HUES64 (cell line): Measurements from ENCODE around the gene SVOP.

Experiments used
- H3K27ac ChIP-seq: 2 replicates; pipeline ENCODE4 v1.7.0; 2013; ENCODE audit warnings: low read depth, low read length, inconsistent platforms
- H3K27me3 ChIP-seq: 2 replicates; pipeline ENCODE4 v1.6.1; 2013; ENCODE audit warnings: mild to moderate bottlenecking, low read length; ENCODE audit not compliant: insufficient read depth
- H3K36me3 ChIP-seq: 2 replicates; pipeline ENCODE4 v1.6.1; 2013; ENCODE audit warnings: mild to moderate bottlenecking, low read length; ENCODE audit not compliant: insufficient read depth
- H3K4me1 ChIP-seq: 2 replicates; pipeline ENCODE4 v1.6.1; 2013; ENCODE audit warnings: mild to moderate bottlenecking, low read length, moderate library complexity; ENCODE audit not compliant: insufficient read depth
- H3K4me3 ChIP-seq: 2 replicates; pipeline ENCODE4 v1.5.1; 2013; ENCODE audit warnings: mild to moderate bottlenecking, low read length, moderate library complexity
- H3K9ac ChIP-seq: 2 replicates; pipeline ENCODE4 v1.6.1; 2013; ENCODE audit warnings: mild to moderate bottlenecking, low read depth, low read length
- H3K9me3 ChIP-seq: 2 replicates; pipeline ENCODE4 v1.6.1; 2013; ENCODE audit warnings: low read depth, low read length; ENCODE audit not compliant: insufficient read depth
- WGBS: fragments of 150-250, 120-280 bp; methylation state at CpG from one replicate; pipeline ENCODE4 v1.1.7; 2013; ENCODE audit warnings: missing lambda C conversion rate; 5-methylcytosine and 5-hydroxymethylcytosine counted together

SVOP gene

DNA sequence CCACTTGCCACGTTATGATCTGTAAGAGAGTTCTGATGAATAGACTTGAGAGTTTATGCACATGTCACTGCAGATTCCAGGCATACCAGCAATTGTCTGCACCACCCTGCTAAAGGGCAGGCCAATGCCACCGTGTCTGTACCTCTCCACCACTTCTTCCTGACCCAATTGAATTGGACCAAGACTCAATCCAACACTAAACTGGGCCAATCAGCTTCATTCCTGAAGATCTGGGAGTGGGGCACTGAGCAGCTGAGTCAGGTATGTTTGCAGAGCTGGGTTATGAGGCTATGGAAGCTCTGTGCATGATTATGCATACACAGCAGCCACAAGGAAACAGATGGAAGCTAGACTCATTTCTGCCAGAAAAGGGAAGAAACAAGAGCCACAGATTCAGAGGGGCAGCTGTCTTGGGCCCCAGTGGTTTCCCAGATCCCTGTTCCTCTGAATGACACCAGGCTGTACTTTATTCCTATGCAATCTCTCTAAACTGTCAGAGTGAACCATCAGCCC is 113.0 kb downstream of the SVOP start:
- H3K27me3 ChIP-seq: no peaks in the 10 kb centered on the region
- no peak overlapping the region for H3K27ac ChIP-seq
- H3K9ac ChIP-seq: no peak overlapping the region
- no peaks in the 10 kb centered on the region for H3K36me3 ChIP-seq
- H3K4me1 ChIP-seq: no peaks in the 10 kb centered on the region
- WGBS: 51% methylated on average over 2 of the region's 2 CpGs
- H3K4me3 ChIP-seq: no peak overlapping the region
- no peaks in the 10 kb centered on the region for H3K9me3 ChIP-seq

DNA sequence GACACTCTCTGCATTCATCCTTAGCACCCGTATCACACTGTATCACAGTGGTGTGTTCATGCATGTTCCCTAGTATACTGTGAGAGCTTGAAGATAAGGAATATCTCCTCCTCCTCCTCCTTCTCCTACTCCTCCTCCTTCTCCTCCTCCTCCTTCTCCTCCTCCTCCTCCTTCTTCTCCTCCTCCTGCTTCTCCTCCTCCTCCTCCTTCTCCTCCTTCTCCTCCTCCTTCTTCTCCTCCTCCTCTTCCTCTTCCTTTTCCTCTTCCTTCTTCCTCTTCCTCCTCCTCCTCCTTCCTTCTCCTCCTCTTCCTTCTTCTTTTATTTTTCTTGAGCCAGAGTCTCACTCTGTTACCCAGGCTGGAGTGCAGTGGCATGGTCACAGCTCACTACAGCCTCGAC is 113.9 kb downstream of the SVOP start:
- no peaks in the 10 kb centered on the region for H3K4me1 ChIP-seq
- WGBS: 97% methylated on average over 1 of the region's 2 CpGs
- H3K4me3 ChIP-seq: no peak overlapping the region
- no peak overlapping the region for H3K9ac ChIP-seq
- H3K27me3 ChIP-seq: no peaks in the 10 kb centered on the region
- H3K9me3 ChIP-seq: no peaks in the 10 kb centered on the region
- no peak overlapping the region for H3K27ac ChIP-seq
- no peaks in the 10 kb centered on the region for H3K36me3 ChIP-seq

DNA sequence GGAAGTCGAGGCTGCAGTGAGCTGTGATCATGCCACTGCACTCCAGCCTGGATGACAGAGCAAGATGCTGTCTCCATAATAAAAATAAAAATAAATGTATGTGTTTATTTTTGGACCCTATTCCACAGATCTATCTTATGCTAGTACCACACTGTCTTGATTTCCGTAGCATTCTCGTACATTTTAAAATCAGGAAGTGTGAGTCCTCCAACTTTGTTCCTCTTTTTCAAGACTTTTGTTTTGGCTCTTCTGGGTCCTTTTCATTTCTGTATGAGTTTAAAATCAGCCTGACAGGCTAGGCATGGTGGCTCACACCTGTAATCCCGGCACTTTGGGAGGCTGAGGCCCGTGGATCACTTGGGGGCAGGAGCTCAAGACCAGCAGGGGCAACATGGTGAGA is 115.1 kb downstream of the SVOP start:
- Histone ChIP-seq H3K27me3 (no peaks in the 10 kb centered on the region), H3K4me3 (no peak overlapping the region), H3K27ac (no peak overlapping the region), H3K9ac (no peak overlapping the region), H3K4me1 (no peaks in the 10 kb centered on the region), H3K36me3 (no peaks in the 10 kb centered on the region), H3K9me3 (no peaks in the 10 kb centered on the region)
- 96% methylated on average over 5 of the region's 5 CpGs for WGBS

DNA sequence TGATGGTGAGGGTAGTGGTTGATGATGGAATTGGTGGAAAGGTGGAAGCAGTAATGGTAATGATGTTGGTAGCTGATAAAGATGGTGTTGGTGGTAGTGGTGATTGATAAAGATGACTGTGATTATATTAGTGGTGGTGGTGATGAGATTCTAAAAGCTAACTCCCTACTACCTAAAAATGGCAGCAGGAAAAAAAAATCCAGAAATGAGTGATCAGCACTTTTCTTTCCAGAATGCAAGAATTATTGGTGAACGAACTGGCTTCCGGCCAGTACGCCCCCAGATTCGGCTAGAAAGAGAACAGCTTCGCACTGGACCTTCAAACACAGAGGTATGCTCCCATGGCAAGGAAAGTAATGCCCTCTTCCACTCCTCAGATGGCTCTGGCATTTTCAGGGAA is 121.7 kb downstream of the SVOP start:
- 90% methylated on average over 5 of the region's 5 CpGs for WGBS
- Histone ChIP-seq H3K4me3 (no peak overlapping the region), H3K4me1 (no peaks in the 10 kb centered on the region), H3K27me3 (no peaks in the 10 kb centered on the region), H3K9ac (no peak overlapping the region), H3K27ac (no peak overlapping the region), H3K36me3 (no peaks in the 10 kb centered on the region), H3K9me3 (no peaks in the 10 kb centered on the region)

DNA sequence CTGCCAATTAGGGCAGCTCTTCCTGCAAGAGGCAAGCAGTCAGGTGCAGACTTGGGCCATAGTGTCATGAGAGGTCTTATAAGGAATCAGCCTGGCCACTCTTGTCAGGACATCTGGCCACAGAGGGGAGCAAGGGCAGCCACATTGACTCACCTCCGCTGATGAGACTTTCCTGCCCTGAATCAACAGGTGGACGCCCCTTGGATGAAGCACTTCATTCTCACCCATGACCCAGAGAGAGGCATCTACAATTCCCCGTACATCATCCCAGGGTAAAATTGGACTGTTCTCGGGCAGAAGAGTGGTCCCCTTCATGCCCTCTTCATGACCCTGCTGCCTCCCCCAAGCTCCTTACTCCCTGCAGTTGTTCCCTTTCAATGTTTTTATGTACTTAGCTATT is 124.1 kb downstream of the SVOP start:
- no peaks in the 10 kb centered on the region for H3K27me3 ChIP-seq
- no peaks in the 10 kb centered on the region for H3K4me1 ChIP-seq
- 90% methylated on average over 4 of the region's 4 CpGs for whole genome bisulfite sequencing
- H3K9me3 ChIP-seq: no peaks in the 10 kb centered on the region
- no peak overlapping the region for H3K27ac ChIP-seq
- no peak overlapping the region for H3K9ac ChIP-seq
- H3K36me3 ChIP-seq: no peaks in the 10 kb centered on the region
- no peak overlapping the region for H3K4me3 ChIP-seq

DNA sequence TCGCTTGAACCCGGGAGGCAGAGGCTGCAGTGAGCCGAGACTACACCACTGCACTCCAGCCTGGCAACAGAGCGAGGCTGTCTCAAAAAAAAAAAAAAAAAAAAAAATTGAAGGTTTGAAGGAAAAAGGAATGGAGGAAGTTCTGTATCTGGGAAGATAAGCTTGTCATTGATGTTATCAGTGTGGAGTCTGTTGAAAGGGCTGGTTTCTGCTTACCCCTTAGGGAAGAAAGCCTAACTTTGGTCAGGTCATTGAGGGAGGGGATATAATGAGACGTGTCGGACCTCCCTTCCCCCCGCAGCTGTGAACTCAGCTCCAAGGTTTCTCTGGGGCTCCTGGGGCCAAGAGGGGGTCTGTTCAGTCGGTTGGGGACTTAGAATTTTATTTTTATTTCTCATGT is 124.5 kb downstream of the SVOP start:
- WGBS: 88% methylated on average over 8 of the region's 8 CpGs
- Histone ChIP-seq H3K9me3 (no peaks in the 10 kb centered on the region), H3K27ac (no peak overlapping the region), H3K4me3 (no peak overlapping the region), H3K27me3 (no peaks in the 10 kb centered on the region), H3K4me1 (no peaks in the 10 kb centered on the region), H3K9ac (no peak overlapping the region), H3K36me3 (no peaks in the 10 kb centered on the region)

DNA sequence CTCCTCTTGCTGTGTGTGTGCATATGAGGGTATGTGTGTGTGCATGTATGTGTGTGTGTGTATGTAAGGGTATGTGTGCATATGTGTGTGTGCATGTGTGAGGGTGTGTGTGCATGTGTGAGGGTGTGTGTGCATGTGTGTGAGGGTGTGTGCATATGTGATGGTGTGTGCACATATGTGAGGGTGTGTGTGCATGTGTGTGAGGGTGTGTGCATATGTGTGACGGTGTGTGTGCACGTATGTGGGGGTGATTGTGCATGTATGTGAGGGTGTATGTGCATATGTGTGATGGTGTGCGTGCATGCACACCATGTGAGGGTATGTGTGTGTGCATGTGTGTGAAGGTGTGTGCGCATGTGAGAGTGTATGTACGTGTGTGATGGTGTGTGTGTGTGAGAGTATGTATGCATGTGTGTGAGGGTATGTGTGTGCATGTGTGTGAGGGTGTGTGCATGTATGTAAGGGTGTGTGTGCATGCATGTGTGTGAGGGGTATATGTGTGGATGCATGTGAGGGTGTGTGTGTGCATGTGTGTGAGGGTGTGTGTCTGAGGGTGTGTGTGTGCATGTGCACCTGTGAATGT is 125.6 kb downstream of the SVOP start:
- H3K27ac ChIP-seq: no peak overlapping the region
- no peak overlapping the region for H3K4me3 ChIP-seq
- no peaks in the 10 kb centered on the region for H3K4me1 ChIP-seq
- no peak overlapping the region for H3K9ac ChIP-seq
- no peaks in the 10 kb centered on the region for H3K9me3 ChIP-seq
- H3K36me3 ChIP-seq: no peaks in the 10 kb centered on the region
- 82% methylated on average over 5 of the region's 5 CpGs for WGBS
- no peaks in the 10 kb centered on the region for H3K27me3 ChIP-seq

DNA sequence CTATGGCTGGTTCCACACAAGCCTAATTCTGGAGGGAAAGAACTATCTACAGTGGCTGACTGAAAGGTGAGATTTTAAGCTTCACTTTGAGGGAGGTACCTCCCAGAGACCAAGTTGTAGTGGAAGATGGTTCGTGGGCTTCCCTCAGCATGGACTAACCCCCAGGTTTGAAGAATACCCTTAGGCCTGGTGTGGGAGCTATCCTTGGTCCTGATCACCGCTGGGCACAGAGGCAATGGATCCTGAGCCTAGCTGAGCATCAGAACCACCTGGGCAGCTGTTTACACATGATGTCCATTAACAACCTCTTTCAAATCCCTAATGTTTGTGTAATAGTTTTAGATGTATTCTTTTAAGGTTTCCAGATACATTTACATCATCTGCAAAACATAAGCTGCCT is 130.7 kb downstream of the SVOP start:
- Histone ChIP-seq H3K9me3 (no peaks in the 10 kb centered on the region), H3K4me1 (no peaks in the 10 kb centered on the region), H3K9ac (no peak overlapping the region), H3K36me3 (no peaks in the 10 kb centered on the region), H3K27me3 (no peaks in the 10 kb centered on the region), H3K27ac (no peak overlapping the region), H3K4me3 (no peak overlapping the region)
- 67% methylated on average over 2 of the region's 2 CpGs for WGBS

DNA sequence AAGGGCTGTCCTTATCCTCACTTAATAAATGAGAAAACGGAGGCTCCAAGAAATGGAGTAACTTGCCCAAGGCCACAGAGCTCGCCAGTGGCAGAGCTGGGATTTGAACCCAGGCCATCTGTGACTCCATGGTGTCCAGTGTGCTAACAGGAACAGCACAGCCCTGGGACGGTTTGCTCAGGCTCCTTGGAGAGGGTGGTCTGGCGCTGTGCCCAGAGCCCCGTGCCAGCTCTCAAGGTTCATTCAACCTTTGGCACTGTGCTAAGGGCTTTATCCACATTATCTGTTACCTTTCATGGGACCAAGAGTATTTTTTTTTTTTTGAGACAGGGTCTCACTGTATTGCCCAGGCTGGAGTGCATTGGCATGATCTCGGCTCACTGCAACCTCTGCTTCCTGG is 132.8 kb downstream of the SVOP start:
- Histone ChIP-seq H3K36me3 (no peaks in the 10 kb centered on the region), H3K4me1 (no peaks in the 10 kb centered on the region), H3K4me3 (no peak overlapping the region), H3K9ac (no peak overlapping the region), H3K27ac (no peak overlapping the region), H3K27me3 (no peaks in the 10 kb centered on the region), H3K9me3 (no peaks in the 10 kb centered on the region)
- WGBS: 89% methylated on average over 6 of the region's 6 CpGs

DNA sequence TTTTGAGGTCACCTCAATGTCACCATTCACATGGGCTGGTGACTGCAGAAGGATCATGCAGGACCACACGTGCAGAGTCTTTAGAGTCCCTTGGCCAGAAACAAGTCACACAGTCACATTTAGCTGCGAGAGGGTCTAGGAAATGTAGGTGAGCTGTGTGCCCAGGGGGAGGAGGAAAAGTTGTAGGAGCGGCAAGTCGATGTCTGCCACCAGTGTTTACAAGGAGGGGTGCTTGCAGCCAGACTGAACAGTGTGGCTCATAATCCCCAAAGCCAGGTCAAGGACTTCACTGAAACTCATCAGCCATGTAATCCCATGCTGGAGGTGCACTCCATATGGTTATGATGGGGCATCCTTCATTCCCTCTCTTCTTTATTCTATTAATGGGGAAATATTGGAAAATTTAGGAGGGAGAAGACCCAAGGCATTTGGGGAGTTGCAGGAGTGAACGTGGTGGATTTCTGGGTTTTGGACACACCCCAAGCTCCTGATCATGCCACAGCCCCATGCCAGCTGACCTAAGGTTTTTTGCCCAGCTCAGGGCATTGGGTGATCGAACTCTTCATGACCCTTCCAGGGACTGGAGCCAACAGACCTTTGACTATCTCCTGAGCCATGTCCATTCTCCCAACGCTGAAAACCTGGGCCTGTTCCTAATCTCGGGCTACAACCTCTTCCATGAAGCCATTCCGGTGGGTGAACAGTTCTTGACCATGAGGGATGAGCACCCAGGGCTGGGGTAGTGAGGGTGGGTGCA is 133.8 kb downstream of the SVOP start:
- 86% methylated on average over 9 of the region's 9 CpGs for WGBS
- Histone ChIP-seq H3K27me3 (no peaks in the 10 kb centered on the region), H3K9ac (no peak overlapping the region), H3K9me3 (no peaks in the 10 kb centered on the region), H3K27ac (no peak overlapping the region), H3K4me3 (no peak overlapping the region), H3K36me3 (no peaks in the 10 kb centered on the region), H3K4me1 (no peaks in the 10 kb centered on the region)

DNA sequence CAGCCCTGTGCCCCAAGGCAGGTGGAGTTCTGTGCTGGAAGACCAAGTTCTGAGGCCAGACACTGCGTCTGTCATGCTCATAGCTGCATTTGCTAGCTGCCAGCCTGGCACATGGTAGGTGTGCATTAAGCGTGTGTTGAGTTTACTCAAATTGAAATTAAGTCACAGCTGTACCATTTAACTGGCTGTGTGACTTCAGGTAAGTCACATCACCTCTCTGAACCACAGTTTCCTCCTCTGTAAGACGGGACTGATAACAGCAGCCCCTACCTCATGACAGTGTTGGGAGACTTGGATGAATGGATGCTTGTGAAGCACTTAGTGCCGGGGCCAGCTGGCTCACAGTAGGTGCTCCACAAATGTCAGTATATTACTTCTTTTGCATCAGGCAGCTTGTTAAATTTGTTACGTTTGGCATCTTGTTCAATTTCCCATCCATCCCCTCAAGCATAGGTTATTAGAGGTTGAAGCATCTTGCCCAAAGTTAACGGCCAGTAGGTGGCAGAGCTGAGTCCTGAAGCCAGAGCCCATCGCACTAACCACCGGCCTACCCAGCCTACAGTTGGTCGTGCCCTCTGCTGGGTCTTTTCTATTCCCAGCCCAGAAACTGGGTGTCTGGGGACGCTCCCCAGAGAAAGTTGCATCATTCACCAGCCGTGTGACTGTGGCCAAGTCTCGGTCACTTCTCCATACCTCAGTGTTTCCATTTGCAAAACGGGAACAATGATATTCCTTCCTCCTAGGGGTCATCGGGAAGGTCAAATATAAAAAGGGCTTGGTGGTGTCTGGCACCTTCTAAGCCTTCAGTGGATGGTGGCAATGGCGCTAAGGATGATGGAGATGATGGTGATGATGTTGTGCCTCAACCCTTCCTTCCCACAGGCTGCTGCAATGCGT is 136.5 kb downstream of the SVOP start:
- no peak overlapping the region for H3K27ac ChIP-seq
- H3K27me3 ChIP-seq: no peaks in the 10 kb centered on the region
- H3K4me1 ChIP-seq: no peaks in the 10 kb centered on the region
- H3K9ac ChIP-seq: no peak overlapping the region
- no peaks in the 10 kb centered on the region for H3K36me3 ChIP-seq
- no peak overlapping the region for H3K4me3 ChIP-seq
- no peaks in the 10 kb centered on the region for H3K9me3 ChIP-seq
- 73% methylated on average over 16 of the region's 16 CpGs for WGBS
